Fibroblast of mammary gland (primary cell): ENCODE measurements around the gene NCOA3.

ENCODE experiments used
- DNase-seq: peaks from one replicate; pipeline ENCODE4 v3.0.0-alpha.2; 2010; ENCODE audit warnings: low read depth
- H3K4me3 ChIP-seq: 2 replicates; pipeline ENCODE4 v1.5.1; 2011; ENCODE audit warnings: low read depth, mild to moderate bottlenecking, low read length, moderate library complexity; ENCODE audit not compliant: control insufficient read depth
- TF ChIP-seq, protein P1 (sequence below): conservative IDR thresholded peaks from 2 replicates; pipeline ENCODE4 v1.5.1; 2011; ENCODE audit warnings: low read depth, low read length, inconsistent platforms; ENCODE audit not compliant: control insufficient read depth, insufficient read depth

Gene NCOA3

GRCh38 chr20:47664068-47664437, 162.4 kb downstream of the NCOA3 start:
- TF ChIP-seq, protein P1, sequence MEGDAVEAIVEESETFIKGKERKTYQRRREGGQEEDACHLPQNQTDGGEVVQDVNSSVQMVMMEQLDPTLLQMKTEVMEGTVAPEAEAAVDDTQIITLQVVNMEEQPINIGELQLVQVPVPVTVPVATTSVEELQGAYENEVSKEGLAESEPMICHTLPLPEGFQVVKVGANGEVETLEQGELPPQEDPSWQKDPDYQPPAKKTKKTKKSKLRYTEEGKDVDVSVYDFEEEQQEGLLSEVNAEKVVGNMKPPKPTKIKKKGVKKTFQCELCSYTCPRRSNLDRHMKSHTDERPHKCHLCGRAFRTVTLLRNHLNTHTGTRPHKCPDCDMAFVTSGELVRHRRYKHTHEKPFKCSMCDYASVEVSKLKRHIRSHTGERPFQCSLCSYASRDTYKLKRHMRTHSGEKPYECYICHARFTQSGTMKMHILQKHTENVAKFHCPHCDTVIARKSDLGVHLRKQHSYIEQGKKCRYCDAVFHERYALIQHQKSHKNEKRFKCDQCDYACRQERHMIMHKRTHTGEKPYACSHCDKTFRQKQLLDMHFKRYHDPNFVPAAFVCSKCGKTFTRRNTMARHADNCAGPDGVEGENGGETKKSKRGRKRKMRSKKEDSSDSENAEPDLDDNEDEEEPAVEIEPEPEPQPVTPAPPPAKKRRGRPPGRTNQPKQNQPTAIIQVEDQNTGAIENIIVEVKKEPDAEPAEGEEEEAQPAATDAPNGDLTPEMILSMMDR, result no peak
- no peak overlapping the region for H3K4me3 ChIP-seq
- no peak for DNase-seq

DNA sequence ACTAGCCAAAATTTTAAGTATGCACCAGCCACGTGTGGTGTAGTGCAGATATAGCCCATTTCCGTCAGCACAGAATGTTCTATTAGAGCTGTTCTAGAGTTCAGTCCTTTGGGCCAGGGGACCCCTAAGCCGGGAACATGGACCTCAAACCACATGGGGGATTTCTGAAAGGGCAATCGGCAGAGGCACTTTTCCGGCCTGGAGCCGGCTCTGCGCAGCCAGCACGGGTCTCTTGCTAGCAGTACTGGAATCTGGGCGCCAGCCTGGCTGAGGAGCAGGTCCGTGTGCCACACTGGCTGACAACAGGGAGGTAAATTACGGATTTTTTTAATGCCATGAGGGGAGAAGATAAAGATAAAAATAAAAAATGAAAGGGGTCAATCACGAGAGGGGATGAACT, 163.1 kb downstream of the NCOA3 start:
- no peak for DNase-seq
- TF ChIP-seq, protein P1, result no peak
- H3K4me3 ChIP-seq, result no peak overlapping the region

- DNase-seq, result no peak
- H3K4me3 ChIP-seq, result no peak overlapping the region
- TF ChIP-seq, protein P1, result no peak
Observed at GRCh38 chr20:47665221-47665991, 163.7 kb downstream of the NCOA3 start.

- no peak for DNase-seq
- no peak overlapping the region for H3K4me3 ChIP-seq
- TF ChIP-seq, protein P1, result no peak
Observed at GRCh38 chr20:47666304-47666703, 164.6 kb downstream of the NCOA3 start.

DNA sequence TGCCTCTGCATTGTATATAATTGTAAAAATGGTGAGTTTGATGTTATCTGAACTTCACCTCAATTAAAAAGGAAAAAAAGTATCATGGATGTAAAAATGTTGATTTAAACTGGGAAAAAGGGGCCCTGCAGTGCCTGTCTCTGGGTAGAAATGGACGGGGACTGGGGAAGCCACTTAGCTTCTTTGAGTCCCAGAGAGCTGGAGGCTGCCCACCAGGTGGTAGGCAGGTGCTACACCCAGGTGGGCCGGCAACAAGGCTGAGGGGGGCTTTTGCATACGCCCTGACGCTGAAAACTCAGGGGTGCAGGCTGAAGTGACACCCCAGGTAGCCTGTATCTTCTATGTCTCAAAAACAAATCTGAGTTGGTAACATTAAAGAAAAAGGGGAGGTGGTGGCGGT, 165.4 kb downstream of the NCOA3 start:
- no peak for DNase-seq
- TF ChIP-seq, protein P1, result no peak
- H3K4me3 ChIP-seq, result no peak overlapping the region

DNA sequence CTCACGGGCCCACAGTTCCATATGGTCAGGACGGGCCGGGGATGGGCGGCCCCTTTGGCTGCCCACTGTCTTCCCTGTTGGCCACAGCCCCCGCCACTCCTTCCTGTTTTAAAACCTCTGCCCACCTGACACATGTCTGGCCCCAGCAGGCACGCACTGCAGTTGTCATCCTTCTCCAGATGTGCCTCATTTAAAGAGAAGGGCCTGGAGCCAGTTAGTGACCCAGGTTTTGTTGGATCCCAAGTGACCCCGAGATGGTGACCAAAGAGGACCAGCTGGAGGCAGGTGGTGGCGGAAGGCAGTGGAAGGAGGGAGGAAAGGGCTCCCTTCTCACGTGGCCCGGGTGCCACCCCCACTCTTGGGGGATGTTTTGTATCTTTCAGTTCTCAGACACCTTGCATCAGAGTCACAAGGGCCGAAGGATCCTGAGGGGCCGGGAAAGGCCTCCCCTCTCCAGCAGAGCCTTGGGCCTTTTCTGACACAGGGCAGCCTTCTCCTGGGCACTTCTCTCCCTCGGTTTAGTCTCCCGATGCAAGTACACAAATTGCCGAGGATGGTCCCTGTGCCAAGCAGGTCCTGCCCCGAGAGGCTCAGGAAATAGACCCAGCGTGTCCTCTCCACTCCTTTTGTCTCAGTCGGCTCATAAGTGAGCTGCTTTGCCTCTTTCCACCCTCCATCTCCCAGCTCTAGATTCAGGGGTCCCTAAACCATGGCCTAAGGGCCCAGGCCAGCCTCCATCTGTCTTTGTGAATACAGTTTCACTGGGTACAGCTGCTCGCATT, 166.0 kb downstream of the NCOA3 start:
- no peak for DNase-seq
- no peak overlapping the region for H3K4me3 ChIP-seq
- TF ChIP-seq, protein P1, result no peak
